Fibroblast of lung (primary cell): ENCODE data around the gene COL4A1.

Experiments
- CTCF ChIP-seq, 2 donors: IDR thresholded peaks in 1 of 2; conservative IDR thresholded peaks in 1 of 2; 1 replicate in 1 of 2; 2 replicates in 1 of 2; pipeline ENCODE4 v1.5.1; 2011 to 2012; ENCODE audit warnings: low read length in 2 of 2, control low read depth in 1 of 2, inconsistent platforms in 1 of 2, low read depth in 1 of 2, mild to moderate bottlenecking in 1 of 2
- EZH2 ChIP-seq: IDR thresholded peaks from 2 replicates; pipeline ENCODE4 v1.5.1; 2012; ENCODE audit warnings: low read length, control low read depth, mild to moderate bottlenecking; ENCODE audit errors: missing control alignments

- TF ChIP-seq CTCF (conservative IDR thresholded peaks at IDR 0.05 in 1 of 2, IDR thresholded peaks at IDR 0.05 in 1 of 2; ENCODE audit: low read depth in 1 of 2, low read length in 2 of 2), result peak in 1 of 2 donors; percentile 9
- no peak for TF ChIP-seq EZH2
These were observed 507 bp downstream of the COL4A1 start for GRCh38 chr13:110306340-110306959.
